Liver (tissue), 3 donors: Measurements from ENCODE around the gene SNRK.

Experiments used
- ATF3 ChIP-seq: IDR thresholded peaks from 2 replicates; pipeline ENCODE4 v1.6.1; 2016; ENCODE audit warnings: antibody characterized with exemption
- GABPA ChIP-seq, 2 donors: IDR thresholded peaks in 1 of 2; conservative IDR thresholded peaks in 1 of 2; 2 replicates each; pipeline ENCODE4 v1.6.1; 2016; ENCODE audit warnings: antibody characterized with exemption in 2 of 2, mild to moderate bottlenecking in 1 of 2, moderate library complexity in 1 of 2
- JUND ChIP-seq, 2 donors: IDR thresholded peaks; 2 replicates each; pipeline ENCODE4 v1.6.1; 2016; ENCODE audit warnings: antibody characterized with exemption in 2 of 2
- RAD21 ChIP-seq, 2 donors: IDR thresholded peaks; 2 replicates each; pipeline ENCODE4 v1.6.1; 2016; ENCODE audit warnings: antibody characterized with exemption in 2 of 2, mild to moderate bottlenecking in 2 of 2
- RXRA ChIP-seq, 2 donors: IDR thresholded peaks; 2 replicates each; pipeline ENCODE4 v1.6.1; 2017 to 2018; ENCODE audit warnings: antibody characterized with exemption in 2 of 2, mild to moderate bottlenecking in 1 of 2
- TAF1 ChIP-seq: conservative IDR thresholded peaks from 2 replicates; pipeline ENCODE4 v1.6.1; 2016; ENCODE audit warnings: antibody characterized with exemption, mild to moderate bottlenecking
- YY1 ChIP-seq: IDR thresholded peaks from 2 replicates; pipeline ENCODE4 v1.6.1; 2016; ENCODE audit warnings: antibody characterized with exemption, mild to moderate bottlenecking
- ZBTB33 ChIP-seq: IDR thresholded peaks from 2 replicates; pipeline ENCODE4 v1.6.1; 2016; ENCODE audit warnings: antibody characterized with exemption
- TF ChIP-seq, protein P1 (sequence below): fragments of 150-350 bp; IDR thresholded peaks from 2 replicates; pipeline ENCODE4 v1.5.1; 2017; ENCODE audit warnings: improper control_type of control experiment, low read depth, low read length; ENCODE audit not compliant: missing input control
- donor health status: healthy.
- donor health status: healthy.

- no peak for TF ChIP-seq GABPA (IDR thresholded peaks at IDR 0.05 in 1 of 2, conservative IDR thresholded peaks at IDR 0.05 in 1 of 2)
- no peak for TF ChIP-seq YY1
- TF ChIP-seq ATF3, result no peak
- no peak for TF ChIP-seq RXRA (IDR thresholded peaks at IDR 0.05)
- TF ChIP-seq TAF1, result no peak
- TF ChIP-seq, protein P1, sequence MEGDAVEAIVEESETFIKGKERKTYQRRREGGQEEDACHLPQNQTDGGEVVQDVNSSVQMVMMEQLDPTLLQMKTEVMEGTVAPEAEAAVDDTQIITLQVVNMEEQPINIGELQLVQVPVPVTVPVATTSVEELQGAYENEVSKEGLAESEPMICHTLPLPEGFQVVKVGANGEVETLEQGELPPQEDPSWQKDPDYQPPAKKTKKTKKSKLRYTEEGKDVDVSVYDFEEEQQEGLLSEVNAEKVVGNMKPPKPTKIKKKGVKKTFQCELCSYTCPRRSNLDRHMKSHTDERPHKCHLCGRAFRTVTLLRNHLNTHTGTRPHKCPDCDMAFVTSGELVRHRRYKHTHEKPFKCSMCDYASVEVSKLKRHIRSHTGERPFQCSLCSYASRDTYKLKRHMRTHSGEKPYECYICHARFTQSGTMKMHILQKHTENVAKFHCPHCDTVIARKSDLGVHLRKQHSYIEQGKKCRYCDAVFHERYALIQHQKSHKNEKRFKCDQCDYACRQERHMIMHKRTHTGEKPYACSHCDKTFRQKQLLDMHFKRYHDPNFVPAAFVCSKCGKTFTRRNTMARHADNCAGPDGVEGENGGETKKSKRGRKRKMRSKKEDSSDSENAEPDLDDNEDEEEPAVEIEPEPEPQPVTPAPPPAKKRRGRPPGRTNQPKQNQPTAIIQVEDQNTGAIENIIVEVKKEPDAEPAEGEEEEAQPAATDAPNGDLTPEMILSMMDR, result no peak
- no peak for TF ChIP-seq ZBTB33
- TF ChIP-seq RAD21 (IDR thresholded peaks at IDR 0.05), result no peak
- TF ChIP-seq JUND (IDR thresholded peaks at IDR 0.05), result no peak
These were observed 79.4 kb downstream of the SNRK start for GRCh38 chr3:43365601-43366305.
